GM12873 (cell line): ENCODE data around the gene PLEKHA7.

Source experiments
- CTCF ChIP-seq: IDR thresholded peaks from 2 replicates; pipeline ENCODE4 v1.5.1; 2012; ENCODE audit warnings: low read depth, mild to moderate bottlenecking, moderate library complexity, low read length, control low read depth; ENCODE audit not compliant: insufficient read depth; ENCODE audit errors: missing control alignments

PLEKHA7 gene

GRCh38 chr11:16840951-16841350, 173.3 kb downstream of the PLEKHA7 start:
- no peak for TF ChIP-seq CTCF

- TF ChIP-seq CTCF, result no peak
These were observed 174.4 kb downstream of the PLEKHA7 start for GRCh38 chr11:16839821-16840220.

GRCh38 chr11:16834384-16834783, 179.8 kb downstream of the PLEKHA7 start:
- TF ChIP-seq CTCF, result no peak

GRCh38 chr11:16833026-16833425, 181.2 kb downstream of the PLEKHA7 start:
- no peak for TF ChIP-seq CTCF

- no peak for TF ChIP-seq CTCF
These were observed 182.0 kb downstream of the PLEKHA7 start for GRCh38 chr11:16832193-16832539.

GRCh38 chr11:16831316-16832192, 182.7 kb downstream of the PLEKHA7 start:
- TF ChIP-seq CTCF, result no peak

- no peak for TF ChIP-seq CTCF
These were observed 187.1 kb downstream of the PLEKHA7 start for GRCh38 chr11:16827139-16827538.

- no peak for TF ChIP-seq CTCF
These were observed 188.2 kb downstream of the PLEKHA7 start for GRCh38 chr11:16825968-16826367.
